WTC11 (cell line): ENCODE results near the gene MRPL40.

Experiments used
- ATF2 ChIP-seq: sonication (generic); formaldehyde crosslinking; IDR thresholded peaks from 2 replicates; pipeline ENCODE4 v1.8.1; 2022; ENCODE audit warnings: low read depth, missing genetic modification reagents, borderline replicate concordance
- ATF6 ChIP-seq: sonication (generic); formaldehyde crosslinking; IDR thresholded peaks from 2 replicates; pipeline ENCODE4 v1.8.1; 2023; ENCODE audit warnings: mild to moderate bottlenecking, missing genetic modification reagents
- CREM ChIP-seq: sonication (generic); formaldehyde crosslinking; IDR thresholded peaks from 2 replicates; pipeline ENCODE4 v1.8.1; 2022; ENCODE audit warnings: mild to moderate bottlenecking, missing genetic modification reagents, moderate library complexity
- E2F1 ChIP-seq: sonication (generic); formaldehyde crosslinking; IDR thresholded peaks from 2 replicates; pipeline ENCODE4 v1.8.0; 2022; ENCODE audit warnings: mild to moderate bottlenecking, missing genetic modification reagents
- ESRRA ChIP-seq: sonication (generic); formaldehyde crosslinking; IDR thresholded peaks from 2 replicates; pipeline ENCODE4 v1.8.1; 2022; ENCODE audit warnings: mild to moderate bottlenecking, missing genetic modification reagents, borderline replicate concordance
- FOXJ3 ChIP-seq: sonication (generic); formaldehyde crosslinking; IDR thresholded peaks from 2 replicates; pipeline ENCODE4 v1.9.0; 2021; ENCODE audit warnings: missing genetic modification reagents, mild to moderate bottlenecking, borderline replicate concordance
- SMAD4 ChIP-seq: sonication (generic); formaldehyde crosslinking; IDR thresholded peaks from 2 replicates; pipeline ENCODE4 v1.8.0; 2022; ENCODE audit warnings: mild to moderate bottlenecking, missing genetic modification reagents
- ZNF317 ChIP-seq: sonication (generic); formaldehyde crosslinking; IDR thresholded peaks from 2 replicates; pipeline ENCODE4 v1.8.1; 2023; ENCODE audit warnings: low read depth, mild to moderate bottlenecking, moderate library complexity, missing genetic modification reagents, borderline replicate concordance
- TF ChIP-seq, protein P1 (sequence below): fragments of 200-600 bp; IDR thresholded peaks from 2 replicates; pipeline ENCODE4 v1.8.0; 2022; ENCODE audit warnings: antibody characterized with exemption
- TF ChIP-seq, protein P2 (sequence below): sonication (generic); formaldehyde crosslinking; IDR thresholded peaks from 2 replicates; pipeline ENCODE4 v1.8.0; 2022; ENCODE audit warnings: mild to moderate bottlenecking, missing genetic modification reagents

DNA sequence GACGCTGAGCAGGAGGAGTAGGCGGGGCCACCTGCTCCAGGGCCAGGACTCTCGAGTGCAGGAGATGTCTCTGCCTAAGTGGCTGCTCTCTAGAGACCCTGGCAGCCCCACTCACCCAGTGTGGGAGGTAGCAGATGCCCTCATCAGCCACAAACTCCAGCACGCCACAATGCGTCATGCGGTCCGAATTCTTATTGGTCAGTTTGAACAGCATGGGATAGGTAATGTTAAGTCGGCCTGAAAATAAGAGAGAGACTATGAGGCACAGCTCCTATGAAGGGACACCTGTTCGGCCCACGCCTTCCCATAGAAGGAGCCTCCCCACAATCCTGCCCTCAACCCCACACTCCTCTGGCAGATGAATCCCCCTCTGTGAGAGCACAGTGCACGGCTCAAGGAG, 39.2 kb downstream of the MRPL40 start:
- TF ChIP-seq CREM (CRISPR knock-in tag) (no peak), ESRRA (CRISPR knock-in tag) (no peak), ZNF317 (no peak), ATF2 (CRISPR knock-in tag) (no peak), E2F1 (CRISPR knock-in tag) (no peak), SMAD4 (CRISPR knock-in tag) (no peak), ATF6 (CRISPR knock-in tag) (no peak), FOXJ3 (CRISPR knock-in tag) (no peak)
- TF ChIP-seq, protein P1, sequence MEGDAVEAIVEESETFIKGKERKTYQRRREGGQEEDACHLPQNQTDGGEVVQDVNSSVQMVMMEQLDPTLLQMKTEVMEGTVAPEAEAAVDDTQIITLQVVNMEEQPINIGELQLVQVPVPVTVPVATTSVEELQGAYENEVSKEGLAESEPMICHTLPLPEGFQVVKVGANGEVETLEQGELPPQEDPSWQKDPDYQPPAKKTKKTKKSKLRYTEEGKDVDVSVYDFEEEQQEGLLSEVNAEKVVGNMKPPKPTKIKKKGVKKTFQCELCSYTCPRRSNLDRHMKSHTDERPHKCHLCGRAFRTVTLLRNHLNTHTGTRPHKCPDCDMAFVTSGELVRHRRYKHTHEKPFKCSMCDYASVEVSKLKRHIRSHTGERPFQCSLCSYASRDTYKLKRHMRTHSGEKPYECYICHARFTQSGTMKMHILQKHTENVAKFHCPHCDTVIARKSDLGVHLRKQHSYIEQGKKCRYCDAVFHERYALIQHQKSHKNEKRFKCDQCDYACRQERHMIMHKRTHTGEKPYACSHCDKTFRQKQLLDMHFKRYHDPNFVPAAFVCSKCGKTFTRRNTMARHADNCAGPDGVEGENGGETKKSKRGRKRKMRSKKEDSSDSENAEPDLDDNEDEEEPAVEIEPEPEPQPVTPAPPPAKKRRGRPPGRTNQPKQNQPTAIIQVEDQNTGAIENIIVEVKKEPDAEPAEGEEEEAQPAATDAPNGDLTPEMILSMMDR = no peak
- TF ChIP-seq, protein P2, sequence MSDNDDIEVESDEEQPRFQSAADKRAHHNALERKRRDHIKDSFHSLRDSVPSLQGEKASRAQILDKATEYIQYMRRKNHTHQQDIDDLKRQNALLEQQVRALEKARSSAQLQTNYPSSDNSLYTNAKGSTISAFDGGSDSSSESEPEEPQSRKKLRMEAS (CRISPR knock-in tag) = no peak
